HG02798 (cell line): ENCODE data around the gene PTBP3.
"Not testable (repeated sequence)": the region's sequence is repeated elsewhere in the genome, so short reads cannot be mapped to it uniquely, and the experiment has no call there.

Experiments
- ATAC-seq: cut with Tn5 transposase; IDR thresholded peaks from one replicate; pipeline ENCODE4 v1.9.1; 2021; ENCODE audit warnings: mild to moderate bottlenecking; ENCODE audit not compliant: unreplicated experiment, poor library complexity

The PTBP3 gene

DNA sequence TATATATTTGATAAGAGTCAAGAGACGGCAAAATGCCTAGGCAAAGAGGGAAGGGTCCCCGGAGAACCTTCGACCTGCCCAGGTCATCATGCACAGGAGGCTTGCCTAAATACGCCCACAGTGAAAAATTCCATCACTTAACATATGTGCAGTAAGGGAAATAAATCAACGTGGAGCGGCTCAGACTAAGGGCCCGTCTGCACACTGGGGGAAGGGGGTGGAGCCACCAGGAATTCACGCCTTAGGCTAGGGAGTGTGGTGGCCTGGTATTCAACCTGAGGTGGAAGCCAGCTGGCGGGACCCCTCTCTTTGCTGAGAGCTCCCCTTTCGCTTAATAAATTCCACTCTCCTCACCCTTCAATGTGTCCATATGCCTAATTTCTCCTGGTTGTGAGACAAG, 8.3 kb downstream of the PTBP3 start:
- no peak for ATAC-seq

DNA sequence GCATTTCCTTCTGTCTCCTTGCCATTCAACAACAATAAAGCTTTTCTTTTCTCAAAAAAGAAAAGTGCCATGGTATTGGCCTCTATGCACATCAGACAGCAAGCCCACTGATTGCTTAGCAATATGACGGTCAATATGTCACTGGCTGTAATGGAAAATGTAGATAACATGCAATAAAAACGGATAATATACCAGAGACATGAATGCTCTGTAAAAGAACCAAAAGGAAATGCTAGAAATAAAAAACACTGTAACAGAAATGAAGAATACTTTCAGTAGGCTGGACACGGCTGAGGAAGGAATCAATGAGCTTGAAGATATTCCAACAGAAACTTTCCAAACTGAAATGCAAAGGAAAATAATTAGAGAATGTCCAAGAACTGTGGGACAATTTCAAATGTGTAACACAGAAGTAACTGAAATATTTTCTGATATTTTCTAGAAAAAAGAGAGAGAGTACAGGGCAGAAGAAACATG, 10.0 kb downstream of the PTBP3 start:
- no peak for ATAC-seq

DNA sequence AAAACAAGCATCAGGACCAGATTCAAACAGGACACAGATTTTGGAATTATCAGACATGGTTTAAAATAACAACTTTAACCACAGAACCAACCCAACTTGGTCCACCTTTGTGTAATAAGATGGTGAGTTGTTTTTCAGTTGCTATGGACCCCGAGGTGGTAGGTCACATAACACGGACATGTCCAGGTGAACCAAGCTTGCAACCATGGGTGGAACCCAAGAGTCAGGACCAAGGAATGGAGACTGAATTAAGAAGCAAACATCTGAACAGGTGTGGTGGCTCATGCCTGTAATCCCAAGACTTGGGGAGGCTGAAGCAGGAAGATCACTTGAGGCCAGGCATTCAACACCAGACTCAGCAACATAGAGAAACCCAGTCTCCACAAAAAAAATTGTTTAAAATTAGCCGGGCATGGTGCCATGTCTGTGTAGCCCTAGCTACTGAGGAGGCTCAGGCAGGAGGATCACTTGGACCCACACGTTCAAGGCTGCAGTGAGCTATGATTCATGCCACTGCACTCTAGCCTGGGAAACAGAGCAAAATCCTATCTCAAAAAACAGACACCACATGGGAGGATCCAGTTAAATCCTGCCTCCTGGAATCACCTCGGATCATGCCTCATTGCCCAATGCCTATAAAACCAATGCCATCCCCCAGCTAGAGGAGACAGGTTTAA, 10.6 kb downstream of the PTBP3 start:
- ATAC-seq = no peak

DNA sequence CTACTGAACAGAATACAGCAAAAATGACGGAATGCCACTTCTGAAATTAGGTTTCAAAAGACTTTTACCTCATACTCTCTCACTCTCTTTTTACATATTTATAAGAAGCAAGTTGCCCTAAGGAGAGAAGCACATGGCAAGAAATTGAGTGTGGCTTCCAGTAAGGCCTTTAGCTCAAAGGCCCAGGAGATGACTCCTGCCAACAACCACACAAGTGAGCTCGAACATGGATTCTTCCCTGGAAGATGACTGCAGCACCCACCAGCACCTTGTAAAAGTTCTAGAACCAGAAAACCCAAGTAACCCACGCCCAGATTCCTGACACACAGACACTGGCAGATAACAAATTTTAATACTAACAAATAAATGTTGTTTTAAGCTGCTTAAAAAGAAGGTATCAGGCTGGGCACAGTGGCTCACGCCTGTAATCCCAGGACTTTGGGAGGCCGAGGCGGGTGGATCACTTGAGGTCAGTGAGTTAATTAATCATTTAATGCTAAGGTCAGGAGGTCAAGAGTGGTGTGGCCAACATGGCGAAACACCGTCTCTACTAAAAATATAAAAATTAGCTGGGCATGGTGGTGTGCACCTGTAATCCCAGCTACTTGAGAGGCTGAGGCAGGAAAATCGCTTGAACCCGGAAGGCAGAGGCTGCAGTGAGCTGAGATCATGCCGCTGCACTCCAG, 17.0 kb downstream of the PTBP3 start:
- ATAC-seq = no peak

GRCh38 chr9:112315331-112316257, 17.8 kb downstream of the PTBP3 start:
- no peak for ATAC-seq

- ATAC-seq = no peak
Observed at GRCh38 chr9:112312139-112312538, 21.3 kb downstream of the PTBP3 start.

DNA sequence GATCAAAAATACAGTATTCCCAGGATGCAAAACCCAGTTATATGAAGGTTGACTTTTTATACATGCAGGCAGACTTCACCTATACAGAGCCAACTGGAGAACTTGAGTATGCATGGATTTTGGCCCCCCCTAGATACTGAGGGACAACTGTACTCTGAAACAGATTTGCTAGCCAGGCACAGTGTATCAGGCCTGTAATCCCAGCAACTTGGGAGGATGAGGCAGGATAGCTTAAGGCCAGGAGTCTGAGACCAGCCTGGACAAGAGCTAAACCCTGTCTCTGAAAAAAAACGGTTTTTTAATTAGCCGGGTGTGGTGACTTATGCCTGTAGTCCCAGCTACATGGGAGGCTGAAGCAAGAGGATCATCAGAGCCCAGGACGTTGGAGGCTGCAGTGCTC, 21.9 kb downstream of the PTBP3 start:
- no peak for ATAC-seq

GRCh38 chr9:112310826-112311225, 22.6 kb downstream of the PTBP3 start:
- no peak for ATAC-seq

DNA sequence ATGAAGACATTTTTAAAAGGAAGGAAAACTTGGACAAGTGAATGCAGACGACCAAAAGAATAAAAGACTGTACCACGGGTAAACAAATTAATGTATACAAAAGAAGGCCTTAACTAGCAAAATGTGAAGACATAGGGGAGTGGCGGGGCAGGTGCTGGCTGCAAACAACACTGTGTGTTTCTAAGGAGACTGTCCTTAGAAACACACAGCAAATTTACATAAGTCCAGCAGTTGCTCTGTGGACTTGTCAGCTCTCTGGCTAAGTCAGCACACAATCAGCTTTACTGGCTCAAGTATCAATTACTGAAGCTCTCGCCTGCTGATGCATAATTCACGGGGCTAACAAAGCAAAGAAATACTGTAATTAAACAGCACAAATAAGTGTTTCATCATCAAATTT, 24.8 kb downstream of the PTBP3 start:
- ATAC-seq = no peak

DNA sequence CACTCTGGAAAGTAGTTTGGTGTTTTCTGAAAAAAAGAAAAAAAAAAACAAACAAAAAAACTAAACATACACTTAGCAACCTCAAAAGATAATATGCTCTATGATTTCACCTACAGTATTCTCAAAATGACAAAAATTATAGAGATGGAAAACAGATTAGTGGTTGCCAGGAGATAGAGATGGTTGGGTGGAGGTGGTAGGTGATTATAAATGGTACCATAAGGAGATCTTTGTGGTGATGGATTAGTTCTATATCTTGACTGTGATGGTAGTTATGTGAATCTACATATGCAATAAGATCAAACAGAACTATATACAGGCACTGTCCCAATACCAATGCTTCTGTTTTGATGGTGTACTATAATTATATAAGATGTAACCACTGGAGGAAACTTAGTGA, 32.0 kb downstream of the PTBP3 start:
- no peak for ATAC-seq

DNA sequence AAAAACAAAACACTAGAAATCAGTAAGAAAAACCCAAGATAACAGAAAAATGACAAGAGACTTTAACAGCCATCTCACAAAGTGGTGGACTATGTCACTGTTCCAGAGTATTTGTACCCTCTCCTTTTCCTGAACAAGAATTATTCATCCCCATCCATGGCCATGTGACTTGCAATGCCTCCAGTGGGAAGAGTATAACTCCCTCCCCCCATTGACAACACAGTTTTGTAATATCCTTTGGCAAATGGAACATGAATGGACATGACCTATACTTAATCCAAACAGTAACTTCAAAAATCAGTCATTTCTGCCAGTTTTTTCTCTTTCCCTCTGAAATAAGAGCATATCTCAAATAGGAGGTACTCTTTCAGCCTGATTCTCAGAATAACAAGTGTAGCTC, 33.9 kb downstream of the PTBP3 start:
- ATAC-seq = no peak

DNA sequence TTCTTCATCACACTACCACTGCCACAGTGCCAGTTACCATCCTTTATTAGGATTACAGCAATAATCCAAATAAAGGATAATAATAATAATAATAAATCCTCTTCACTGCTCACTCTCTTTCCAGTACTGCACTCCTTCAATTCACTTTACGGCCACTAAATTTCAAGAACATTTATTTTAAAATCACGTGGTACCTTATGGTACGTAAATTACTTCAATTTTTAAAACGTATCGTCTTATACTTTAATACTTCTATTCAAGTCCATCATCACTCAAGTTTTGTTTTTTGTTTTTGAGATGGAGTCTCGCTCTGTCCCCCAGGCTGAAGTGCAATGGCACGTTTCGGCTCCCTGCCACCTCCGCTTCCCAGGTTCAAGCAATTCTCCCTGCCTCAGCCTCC, 36.5 kb downstream of the PTBP3 start:
- no peak for ATAC-seq

DNA sequence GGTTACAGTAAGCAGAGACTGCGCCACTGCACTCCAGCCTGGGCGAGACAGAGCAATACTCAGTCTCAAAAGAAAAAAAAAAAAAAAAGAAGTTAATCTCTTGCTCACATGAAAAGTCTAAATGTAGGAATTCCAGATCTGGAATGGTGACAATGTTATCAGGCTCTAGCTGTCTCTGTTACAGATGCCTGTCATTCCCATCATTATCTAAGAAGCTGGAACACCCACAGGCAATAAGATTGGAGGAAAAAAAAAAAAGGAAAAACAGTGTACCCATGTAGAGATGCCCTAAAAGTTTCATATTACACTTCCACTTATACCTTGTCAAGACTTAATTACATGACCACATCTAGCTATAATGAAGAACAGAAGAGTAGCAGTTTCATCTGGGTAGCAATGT, 38.2 kb downstream of the PTBP3 start:
- ATAC-seq = no peak

DNA sequence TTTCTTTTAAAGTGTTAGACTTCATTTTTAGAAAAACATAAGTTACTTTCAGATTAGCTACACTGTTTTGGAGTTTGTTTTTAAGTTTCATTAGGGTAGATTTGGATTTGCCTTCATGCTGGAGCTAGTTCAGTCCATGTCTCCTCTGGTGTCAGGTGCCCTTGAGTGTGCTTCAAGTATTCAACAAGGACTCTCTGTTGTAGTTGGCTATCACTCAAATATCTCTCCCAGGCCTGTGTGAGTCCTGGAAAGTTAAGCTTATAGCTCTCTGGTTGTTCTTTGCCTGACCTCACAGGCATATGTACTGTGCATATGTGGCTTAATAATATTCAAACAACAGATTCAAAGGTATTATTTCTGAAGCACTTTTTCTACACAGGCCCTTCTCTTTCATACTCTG, 45.4 kb downstream of the PTBP3 start:
- no peak for ATAC-seq

DNA sequence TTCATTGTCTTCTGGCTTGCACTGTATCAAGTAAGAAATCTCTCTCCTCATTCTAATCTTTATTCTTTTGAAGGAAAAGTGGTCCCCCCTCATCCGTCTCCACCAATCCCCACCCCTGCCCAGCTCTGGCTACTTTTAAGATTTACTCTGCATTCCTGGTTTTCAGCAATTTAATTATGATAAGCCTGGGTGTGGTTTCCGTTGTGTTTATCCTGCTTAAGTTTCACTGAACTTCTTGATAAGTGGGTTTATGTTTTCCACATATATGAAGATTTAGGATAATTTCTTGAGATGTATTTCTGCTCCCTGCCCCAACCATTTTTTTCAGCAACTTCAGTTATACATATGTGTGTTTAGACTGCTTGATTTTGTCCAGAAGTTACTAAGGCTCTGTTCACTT, 46.5 kb downstream of the PTBP3 start:
- no peak for ATAC-seq

GRCh38 chr9:112285056-112285455, 48.4 kb downstream of the PTBP3 start:
- no peak for ATAC-seq

DNA sequence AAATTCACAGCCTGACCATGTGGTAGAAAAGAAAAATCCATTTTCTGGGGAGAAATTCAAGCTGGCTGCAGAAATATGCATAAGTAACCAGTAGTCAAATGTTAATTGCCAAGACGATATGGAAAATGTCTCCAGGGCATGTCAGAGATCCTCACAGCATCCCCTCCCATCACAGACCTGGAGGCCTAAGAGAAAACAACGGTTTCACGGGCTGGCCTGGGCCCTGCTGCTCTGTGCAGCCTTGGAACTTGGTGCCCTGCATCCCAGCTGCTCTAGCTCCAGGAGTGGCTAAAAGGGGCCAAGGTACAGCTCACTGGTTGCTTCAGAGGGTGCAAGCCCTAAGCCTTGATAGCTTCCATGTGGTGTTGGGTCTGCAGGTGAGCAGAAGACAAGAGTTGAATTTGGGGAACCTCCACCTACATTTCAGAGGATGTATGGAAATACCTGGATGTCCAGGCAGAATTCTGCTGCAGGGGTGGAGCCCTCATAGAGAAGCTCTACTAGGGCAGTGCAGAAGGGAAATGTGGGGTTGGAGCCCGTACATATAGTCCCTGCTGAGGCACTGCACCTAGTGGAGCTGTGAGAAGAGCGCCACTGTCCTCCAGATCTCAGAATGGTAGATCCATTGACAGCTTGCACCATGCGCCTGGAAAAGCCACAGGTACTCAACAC, 49.7 kb downstream of the PTBP3 start:
- ATAC-seq = no peak

GRCh38 chr9:112282841-112283240, 50.6 kb downstream of the PTBP3 start:
- ATAC-seq = not testable (repeated sequence)

GRCh38 chr9:112280904-112281303, 52.5 kb downstream of the PTBP3 start:
- no peak for ATAC-seq

GRCh38 chr9:112279501-112279900, 53.9 kb downstream of the PTBP3 start:
- no peak for ATAC-seq

GRCh38 chr9:112278152-112278551, 55.3 kb downstream of the PTBP3 start:
- ATAC-seq = no peak
